COR-L47 (cell line): Measurements from ENCODE around the gene BCAS1.

ENCODE experiments used
- DNase-seq: peaks from one replicate; lab custom pipeline; 2025; lab: John Stamatoyannopoulos, UW

Gene BCAS1

GRCh38 chr20:53904261-53904660 is 166.1 kb downstream of the BCAS1 start:
- DNase-seq = no peak

DNA sequence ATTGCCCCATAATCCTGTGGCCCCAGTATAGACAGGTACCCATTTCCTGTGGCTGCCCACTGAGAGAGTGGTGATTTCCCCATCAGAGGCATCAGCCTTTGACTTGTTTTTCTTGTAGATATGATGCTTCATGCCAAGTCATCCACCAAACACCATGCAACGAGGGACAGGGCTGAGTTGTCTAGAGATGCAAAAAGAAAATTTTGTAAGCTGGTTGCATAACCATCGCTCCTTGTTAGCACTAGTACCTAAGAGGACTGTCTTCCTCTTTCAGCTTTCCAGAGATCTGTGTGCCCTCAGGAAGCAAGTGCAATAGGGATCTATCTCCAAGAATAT is 166.8 kb downstream of the BCAS1 start:
- no peak for DNase-seq

DNA sequence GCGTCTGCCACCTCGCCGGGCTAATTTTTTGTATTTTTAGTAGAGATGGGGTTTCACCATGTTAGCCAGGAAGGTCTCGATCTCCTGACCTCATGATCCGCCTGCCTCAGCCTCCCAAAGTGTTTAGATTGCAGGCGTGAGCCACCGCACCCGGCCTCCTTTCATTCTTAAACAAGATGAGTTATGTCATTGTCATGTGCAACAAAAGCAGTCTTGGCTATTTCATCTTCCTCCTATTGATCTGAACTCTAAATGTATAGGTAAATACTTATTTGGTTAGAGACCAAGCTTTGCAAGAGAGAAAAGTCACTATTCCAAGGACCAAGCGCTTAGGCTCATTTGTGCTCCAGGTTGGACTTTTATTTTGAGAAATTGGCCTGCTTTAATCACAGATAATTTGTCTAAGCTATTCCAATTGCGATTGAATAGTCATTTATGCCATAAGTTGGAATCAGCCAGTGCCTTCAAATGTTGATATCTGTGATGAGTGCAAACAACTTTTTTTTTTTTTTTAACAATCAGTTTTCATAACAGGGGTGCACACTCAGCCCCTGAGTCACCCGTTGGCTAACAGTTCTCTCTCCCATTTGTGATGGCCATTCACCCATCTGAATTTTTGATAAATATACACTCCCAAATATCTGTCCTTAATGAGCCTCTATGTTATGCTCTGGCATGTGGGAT is 167.3 kb downstream of the BCAS1 start:
- DNase-seq = no peak

- DNase-seq = no peak
Observed at GRCh38 chr20:53901497-53902096, 168.8 kb downstream of the BCAS1 start.

- no peak for DNase-seq
Observed at GRCh38 chr20:53901064-53901463, 169.3 kb downstream of the BCAS1 start.

DNA sequence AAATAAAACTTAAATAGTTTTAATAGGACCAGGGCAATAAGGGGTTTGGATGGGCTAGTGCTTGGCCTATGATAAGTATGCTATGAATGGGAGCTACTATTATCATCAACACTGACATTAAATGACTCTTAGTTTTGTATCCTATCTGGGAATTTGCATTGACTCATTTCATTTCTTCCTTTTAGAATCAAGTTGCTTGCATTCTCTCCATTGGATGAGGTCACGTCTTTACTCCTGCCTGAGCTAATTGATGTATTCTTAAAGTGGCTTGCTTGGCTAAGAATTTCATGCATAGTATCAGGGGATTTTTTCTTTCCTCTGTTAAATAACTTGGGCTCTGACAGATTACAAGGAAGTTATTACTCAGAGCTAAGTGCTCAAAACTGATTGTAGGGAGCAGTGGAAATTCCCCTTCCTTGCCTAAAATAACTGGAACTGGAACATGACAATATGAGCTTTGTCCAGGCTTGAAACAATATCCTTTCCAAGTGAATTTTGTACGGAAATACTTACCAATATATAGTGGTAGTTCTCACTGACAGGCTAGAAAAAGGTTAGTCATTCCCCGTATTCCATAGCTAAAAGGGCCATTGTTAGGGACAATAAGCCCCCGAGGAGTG is 169.9 kb downstream of the BCAS1 start:
- DNase-seq = no peak

DNA sequence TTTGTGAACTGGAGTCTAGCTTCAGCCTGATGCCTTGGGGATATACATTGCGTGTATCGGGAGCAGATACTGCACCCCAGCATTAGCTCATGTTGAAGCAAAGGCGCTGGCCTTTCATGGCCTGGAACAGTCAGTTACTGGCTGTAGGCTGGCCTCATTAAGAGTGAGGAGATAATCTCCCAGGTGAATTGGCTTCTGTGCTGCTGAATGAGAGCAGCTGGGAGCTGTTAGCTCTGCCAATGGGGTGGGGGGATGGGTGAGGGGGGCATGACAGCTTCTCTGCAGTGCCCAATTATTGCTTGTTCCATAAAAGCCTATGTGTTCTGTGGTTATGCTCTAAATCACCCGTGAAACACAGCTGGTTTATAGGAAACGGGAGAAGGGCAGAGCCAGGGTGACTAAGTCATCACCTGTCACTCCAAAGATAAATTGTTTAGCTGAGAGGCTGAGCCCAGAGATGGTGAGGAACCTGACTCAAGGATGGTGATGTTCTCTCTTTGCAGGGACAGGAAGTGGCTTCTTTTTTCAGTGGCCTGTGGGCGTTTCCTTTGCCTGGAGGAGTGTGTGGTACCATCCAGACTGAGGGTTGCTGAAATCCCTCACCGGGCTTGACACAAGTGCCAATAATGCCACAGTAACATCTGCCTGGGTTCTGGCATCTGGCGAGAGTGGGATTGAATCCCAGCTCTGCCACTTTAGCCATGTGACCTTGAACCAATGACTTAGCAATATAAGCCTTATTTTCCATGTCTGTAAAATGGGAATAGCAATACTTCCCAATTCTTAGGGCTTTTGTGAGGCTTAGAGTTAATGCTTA is 170.8 kb downstream of the BCAS1 start:
- no peak for DNase-seq

DNA sequence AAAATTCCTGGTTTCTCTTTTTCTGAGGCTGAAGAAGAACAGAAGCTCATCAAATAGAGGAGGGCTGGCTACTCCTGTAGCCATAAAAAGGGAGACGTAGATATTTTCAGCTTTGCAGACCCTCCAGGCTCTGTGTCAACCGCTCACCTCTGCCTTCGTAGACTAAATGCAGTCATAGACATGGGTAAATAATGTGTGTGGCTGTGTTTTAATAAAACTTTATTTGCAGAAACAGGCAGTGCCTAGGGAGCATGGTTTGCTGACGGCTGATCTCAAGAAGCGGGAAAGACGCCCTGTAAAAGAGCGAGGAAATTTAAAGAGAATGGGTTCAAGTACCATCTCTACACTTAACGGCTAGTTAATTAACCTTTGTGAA is 171.8 kb downstream of the BCAS1 start:
- DNase-seq = no peak

DNA sequence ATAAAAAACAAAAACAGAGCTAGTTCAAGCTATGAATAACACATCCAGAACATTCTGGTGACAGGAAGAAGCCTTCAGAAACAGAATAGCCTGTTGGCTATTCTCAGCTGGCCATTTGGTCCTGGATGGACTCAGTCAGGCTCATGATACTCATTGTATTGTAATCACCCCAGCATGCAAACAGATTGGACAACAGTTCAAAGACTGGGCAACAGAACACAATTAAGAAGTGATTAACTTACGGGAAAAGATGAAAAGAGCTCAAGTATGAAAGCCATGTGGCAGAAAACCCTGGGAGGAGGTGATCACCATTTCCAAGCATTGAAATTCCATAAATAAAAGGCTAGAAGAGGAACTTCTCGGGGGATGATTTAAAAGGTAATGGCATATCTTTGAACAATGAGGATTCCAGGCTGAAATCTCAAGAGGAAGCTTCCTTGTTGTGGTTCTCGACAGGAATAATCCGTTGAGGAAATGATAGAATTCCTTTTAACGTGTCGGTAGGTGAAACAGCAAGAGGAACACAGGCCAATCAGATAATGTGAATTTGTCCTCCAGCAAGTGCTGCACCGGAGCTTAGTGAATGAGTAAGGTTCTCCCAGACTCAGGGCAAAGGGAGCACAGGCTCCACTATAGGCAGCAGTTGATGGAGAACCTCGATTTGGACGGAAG is 172.4 kb downstream of the BCAS1 start:
- no peak for DNase-seq

DNA sequence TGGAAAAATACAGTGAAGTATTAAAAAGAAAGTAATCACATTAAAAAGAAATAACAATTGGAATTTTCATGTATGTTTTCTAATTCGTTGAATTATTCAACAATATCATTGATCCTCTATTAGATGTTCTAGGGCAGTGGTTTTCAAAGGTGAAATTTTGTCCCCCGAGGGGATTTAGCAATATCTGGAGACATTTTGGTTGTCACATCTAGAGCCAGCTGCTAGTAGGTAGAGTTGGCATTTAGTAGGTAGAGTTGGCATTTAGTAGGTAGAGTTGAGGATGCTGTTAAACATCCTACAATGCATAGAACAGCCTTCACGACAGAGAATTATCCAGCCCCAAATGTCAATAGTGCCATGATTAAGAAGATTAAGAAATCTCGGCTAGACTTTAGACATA is 173.7 kb downstream of the BCAS1 start:
- DNase-seq = no peak

GRCh38 chr20:53896041-53896440 is 174.4 kb downstream of the BCAS1 start:
- no peak for DNase-seq

GRCh38 chr20:53895385-53895755 is 175.0 kb downstream of the BCAS1 start:
- DNase-seq = no peak

DNA sequence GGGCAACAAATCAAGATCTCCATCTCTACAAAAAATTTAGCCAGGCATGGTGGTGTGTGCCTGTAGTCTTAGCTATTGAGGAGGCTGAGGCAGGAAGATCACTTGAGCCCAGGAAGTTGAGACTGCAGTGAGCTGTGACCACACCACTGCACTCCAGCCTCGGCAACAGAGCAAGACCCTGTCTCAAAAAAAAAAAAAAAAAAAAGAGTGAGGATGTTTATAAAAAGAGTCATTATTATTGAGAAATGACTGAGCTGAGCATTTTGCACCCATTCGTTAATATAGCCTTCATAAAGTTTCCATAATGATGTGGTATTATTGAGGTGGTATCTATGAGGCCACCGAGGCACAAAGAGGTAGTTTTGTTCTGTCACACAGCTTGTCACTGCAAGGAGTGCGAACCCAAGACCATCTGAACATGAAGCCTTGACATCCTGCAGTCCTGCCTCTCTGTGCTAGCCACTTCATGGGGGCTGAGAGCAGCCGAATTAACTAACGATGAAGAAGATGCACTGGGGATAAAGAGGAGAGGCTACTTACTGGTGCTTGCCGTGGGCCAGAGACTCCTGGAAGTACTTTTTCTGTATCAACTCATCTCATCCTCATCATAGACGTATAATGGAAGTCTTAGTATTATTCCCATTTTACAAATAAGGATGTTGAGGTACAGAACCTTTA is 175.5 kb downstream of the BCAS1 start:
- DNase-seq = no peak
